NCI-H2227 treated with DMSO at 0.1 percent for 48 hours (cell line): Measurements from ENCODE around the gene MTTP.
"Not testable (repeated sequence)": the region's sequence is repeated elsewhere in the genome, so short reads cannot be mapped to it uniquely, and the experiment has no call there.

Source experiments
- DNase-seq: peaks from one replicate; lab custom pipeline; 2025; lab: John Stamatoyannopoulos, UW

MTTP gene

DNA sequence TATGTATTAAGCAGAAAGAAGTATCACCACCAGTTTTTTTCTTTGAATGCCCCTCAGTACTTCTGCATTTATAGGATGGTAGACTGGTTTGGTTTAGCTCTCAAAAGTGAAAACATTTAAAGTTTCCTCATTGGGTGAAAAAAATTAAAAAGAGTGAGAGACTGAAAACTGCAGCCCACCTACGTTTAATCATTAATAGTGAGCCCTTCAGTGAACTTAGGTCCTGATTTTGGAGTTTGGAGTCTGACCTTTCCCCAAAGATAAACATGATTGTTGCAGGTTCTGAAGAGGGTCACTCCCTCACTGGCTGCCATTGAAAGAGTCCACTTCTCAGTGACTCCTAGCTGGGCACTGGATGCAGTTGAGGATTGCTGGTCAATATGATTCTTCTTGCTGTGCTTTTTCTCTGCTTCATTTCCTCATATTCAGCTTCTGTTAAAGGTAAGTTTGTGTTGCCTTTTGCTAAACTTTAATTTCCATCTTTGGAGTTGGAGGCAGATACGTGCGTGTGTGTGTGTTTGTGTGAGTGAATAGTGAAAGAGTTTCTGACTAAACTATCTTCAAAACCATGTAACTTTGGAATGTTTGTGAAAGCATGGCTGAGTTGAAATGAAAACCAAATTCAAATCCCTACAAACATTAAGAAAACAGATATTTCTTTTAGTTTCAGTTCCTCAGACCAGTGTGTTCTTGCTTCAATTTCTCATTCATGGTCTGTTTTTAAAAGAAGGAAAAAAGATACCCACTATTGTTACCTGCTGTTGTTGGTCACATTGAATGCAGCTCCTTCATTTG, at the start of gene MTTP:
Gene MTTP (plus strand): TSS at position 295 of the 795 bp plus-strand sequence. CDS start 86 bp downstream, at position 381.
- no peak for DNase-seq

GRCh38 chr4:99529228-99529627, 45.4 kb upstream of the MTTP start:
- DNase-seq = no peak

DNA sequence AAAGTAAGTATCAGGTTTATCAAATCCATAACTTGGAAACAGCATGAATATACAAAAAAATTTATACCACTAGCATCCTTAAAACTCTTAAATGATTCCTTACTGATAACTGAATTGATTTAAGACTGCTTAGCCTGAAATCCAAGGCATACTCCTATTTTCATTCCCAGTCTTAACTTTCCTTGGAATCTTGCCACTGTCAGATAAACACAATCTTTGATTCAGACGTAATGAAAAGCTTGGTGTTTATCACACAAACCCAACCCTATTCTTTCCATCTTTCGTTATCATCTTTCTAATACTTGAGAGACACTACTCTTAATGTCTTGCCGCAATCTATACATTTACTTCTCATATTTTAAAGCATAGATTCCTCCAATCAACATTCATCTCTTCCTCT, 44.7 kb upstream of the MTTP start:
- no peak for DNase-seq

DNA sequence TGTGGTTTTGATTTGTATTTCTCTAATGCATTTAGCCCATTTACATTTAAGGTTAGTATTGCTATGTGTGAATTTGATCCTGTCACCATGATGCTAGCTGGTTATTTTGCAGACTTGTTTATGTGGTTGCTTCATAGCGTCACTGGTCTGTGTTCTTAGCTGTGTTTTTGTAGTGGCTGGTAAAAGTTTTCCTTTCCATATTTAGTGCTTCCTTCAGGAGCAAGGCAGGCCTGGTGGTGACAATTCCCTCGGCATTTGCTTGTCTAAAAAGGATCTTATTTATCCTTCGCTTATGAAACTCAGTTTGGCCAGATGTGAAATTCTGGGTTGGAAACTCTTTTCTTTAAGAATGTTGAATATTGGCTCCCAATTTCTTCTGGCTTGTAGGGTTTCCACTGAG, 39.9 kb upstream of the MTTP start:
- not testable (repeated sequence) for DNase-seq

DNA sequence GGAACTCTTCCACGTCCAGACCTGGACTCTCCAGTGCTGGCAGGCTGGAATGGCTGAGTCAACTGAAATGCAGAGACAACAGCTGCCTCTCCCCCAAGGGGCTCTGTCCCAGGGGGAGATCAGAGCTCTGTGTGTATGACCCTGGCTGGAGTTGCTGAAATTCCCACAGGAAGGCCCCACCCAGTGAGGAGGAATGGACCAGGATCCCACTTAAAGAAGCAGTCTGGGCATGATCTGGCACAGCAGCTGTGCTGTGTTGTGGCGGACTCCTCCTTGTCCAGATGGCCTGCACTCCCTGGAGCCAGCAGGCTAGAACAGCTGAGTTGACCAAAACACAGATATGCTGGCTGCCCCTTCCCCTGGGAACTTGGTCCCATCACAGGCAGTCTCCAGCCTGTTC, 38.4 kb upstream of the MTTP start:
- DNase-seq = no peak

- no peak for DNase-seq
Observed at GRCh38 chr4:99536848-99537247, 37.8 kb upstream of the MTTP start.

- no peak for DNase-seq
Observed at GRCh38 chr4:99537674-99538073, 37.0 kb upstream of the MTTP start.

GRCh38 chr4:99540277-99540939, 34.2 kb upstream of the MTTP start:
- no peak for DNase-seq

DNA sequence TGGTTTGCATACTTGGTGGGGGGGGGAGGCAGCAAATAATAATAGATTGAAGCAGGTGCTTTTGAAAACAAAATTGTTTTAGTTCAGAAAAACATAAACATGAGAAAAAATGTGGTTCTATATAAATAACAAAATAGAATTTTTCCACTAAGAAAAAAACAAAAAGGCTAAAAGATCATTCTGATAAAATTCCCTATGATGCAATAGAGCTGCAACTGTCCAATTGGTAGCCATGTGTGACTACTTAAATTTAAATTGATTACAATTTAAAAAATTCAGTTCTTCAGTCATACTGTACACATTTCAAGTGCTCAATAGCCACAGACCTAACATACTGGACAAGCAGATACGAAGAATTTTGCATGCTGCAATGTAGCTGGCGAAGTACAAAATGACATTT, 21.8 kb upstream of the MTTP start:
- no peak for DNase-seq

DNA sequence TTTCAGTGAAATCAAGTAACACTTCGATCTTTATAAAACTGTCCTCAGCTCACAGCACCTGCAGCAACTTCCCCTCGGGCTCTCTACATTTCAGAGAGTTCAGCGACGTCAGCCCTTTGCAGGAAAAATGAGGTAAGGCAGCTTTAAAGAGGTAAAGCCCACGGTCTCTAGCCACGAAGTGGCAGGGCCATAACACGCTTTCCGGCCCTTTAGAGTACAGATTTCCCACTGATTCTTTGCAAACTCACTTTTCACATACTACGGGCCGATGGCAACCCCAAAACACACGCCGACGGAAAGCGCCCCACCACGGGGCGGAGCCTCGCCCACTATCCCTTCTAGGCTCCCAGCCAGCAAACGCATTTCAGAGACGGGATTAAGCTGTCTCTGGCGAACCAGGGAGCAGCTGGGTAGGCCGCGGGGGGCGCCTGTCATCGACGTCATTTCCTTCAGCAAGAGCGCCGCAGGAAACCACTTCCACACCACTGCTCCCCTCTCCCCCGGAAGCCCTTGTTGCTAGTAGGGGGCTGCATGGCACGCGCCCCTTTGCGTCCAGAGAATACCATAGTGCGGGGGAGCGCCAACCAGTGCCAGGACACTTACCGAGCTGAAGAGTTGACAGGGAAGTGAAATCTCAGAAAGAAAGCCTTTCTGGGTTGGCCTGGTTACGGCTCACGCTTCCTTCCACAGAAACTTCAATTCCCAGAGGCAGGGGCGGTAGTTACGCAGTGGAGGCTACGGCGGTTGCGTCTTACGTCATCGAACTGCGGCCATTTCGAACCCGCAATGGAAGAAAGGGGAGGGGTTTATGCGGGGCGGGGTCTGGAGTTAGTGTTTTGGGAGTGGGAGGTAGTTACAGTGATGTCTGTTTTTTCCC, 11.1 kb upstream of the MTTP start, which contains the start of gene TRMT10A:
Gene TRMT10A (minus strand): TSS at position 730 of the 877 bp plus-strand sequence. CDS start 4,701 bp downstream, outside the sequence.
- DNase-seq = peak; percentile 97

- DNase-seq = no peak
Observed at GRCh38 chr4:99564921-99565320, 9.7 kb upstream of the MTTP start.

GRCh38 chr4:99571883-99572282, 2.7 kb upstream of the MTTP start:
- no peak for DNase-seq

- no peak for DNase-seq
Observed at GRCh38 chr4:99572527-99573240, 1.9 kb upstream of the MTTP start.

- no peak for DNase-seq
Observed at GRCh38 chr4:99573735-99574368, 772 bp upstream of the MTTP start.

GRCh38 chr4:99578714-99579113, 4.1 kb downstream of the MTTP start:
- no peak for DNase-seq

DNA sequence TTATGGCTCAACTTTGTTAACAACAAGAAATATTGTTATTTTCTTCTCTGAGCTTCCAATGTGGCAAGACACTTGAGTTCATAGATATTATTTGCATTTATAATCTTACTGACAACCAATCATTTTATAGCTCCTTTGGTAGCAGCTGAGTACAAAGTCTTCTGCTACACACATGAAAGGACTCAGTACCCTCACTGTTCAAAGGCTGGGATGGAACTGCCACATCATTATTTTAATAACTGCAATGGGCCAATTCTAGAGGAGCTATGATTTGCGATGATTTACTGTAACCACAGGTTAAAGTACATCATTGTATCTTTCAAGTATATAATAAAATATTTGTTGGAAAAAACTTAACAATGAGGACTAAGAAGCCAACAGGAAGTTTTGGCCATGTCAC, 10.9 kb downstream of the MTTP start:
- no peak for DNase-seq

GRCh38 chr4:99586322-99586721, 11.7 kb downstream of the MTTP start:
- no peak for DNase-seq

DNA sequence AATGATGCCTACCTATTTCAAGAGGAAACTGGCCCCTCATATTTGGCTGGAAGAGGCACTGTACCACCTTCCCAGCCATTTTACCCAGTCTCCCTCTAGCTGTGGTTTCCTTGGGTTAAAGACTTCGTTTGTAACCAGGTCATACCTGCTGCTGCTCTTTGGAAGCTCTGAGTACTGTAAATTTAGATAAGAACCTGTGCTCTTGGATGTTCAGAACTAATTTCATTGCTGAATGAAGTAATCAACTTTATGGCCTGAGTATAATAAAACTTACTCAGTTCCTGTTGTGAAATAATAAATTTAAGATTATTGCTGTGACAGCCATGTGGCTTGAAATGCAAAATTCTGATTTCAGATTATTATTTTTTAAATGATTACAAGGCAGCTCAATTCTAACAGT, 12.2 kb downstream of the MTTP start:
- no peak for DNase-seq

DNA sequence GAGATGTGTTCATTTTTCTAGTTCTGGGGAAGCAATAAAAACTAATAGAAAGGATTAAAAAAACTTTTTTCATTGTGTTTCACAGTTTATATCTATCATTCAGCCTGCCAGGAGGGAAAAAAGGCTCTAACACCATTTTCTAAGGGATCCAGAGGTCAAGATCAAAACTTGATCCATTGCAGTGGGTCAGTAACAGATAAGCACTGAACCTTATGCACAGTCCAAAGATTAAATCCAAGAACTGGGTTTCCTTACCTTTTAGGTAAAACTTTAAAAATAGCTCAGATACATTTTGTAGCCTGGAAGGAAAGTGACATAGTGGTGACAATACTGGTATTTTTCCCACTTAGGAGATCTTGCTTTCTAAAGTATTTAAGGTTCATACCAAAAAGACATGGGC, 12.7 kb downstream of the MTTP start:
- no peak for DNase-seq

- no peak for DNase-seq
Observed at GRCh38 chr4:99587803-99588202, 13.2 kb downstream of the MTTP start.

- no peak for DNase-seq
Observed at GRCh38 chr4:99591757-99592156, 17.1 kb downstream of the MTTP start.
